ENCODE results near the gene LRMDA. TPM values are rescaled to one million over a fixed set of nuclear protein-coding genes. Genes with fewer than 3 reads are reported as not detected.

The LRMDA gene
- total and polyA plus RNA-seq, 2 donors from 2014 or later = 23.2 to 48.6 TPM

GRCh38 chr10:75433216-75433615, 1.8 kb downstream of the LRMDA start:
- intact Hi-C loops (cut with DNase I) = no loop called here
- FAIRE-seq = no peak

DNA sequence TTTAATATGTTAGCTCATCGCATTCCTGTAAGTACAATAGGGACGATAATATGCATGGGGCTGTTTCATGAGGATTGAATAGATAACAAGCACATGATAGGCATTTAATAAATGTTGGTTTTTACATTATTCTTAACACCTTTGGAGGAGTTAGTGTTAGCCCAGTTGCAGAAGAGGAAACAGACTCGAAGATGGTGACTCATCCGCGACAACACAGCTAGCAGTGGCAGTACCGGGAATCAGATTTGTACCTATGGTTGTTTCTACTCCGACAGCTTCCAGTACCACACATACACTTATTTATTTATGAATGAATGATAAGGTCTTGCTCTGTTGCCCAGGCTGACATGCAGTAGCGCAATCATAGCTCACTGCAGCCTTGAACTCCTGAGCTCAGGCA, 2.9 kb downstream of the LRMDA start:
- Histone ChIP-seq H3K27me3 (ENCODE audit: control insufficient read depth, insufficient read depth, low read length) (no peaks in the 10 kb centered on the region), H3K27ac (ENCODE audit: low read depth in 2 of 2, low read length in 2 of 2) (no peak overlapping the region), H3K9me3 (ENCODE audit: control insufficient read depth in 2 of 3, insufficient read depth in 1 of 3, low read length in 3 of 3) (no peaks in the 10 kb centered on the region), H3K36me3 (ENCODE audit: control insufficient read depth in 2 of 3, insufficient read depth in 3 of 3, low read length in 3 of 3) (no peaks in the 10 kb centered on the region), H3K4me3 (ENCODE audit: low read length in 3 of 3) (no peak overlapping the region), H3K4me1 (ENCODE audit: control insufficient read depth in 2 of 3, insufficient read depth in 2 of 3, low read depth in 1 of 3, low read length in 3 of 3) (peaks cover 0 to 26% (median 5%) of the 10 kb centered on the region in 3 donors), H3K9ac (ENCODE audit: low read length in 3 of 3) (no peak overlapping the region)
- no peak for FAIRE-seq
- DNase-seq = peak in 1 of 5 donors; percentile 9
- intact Hi-C loops (cut with DNase I) = no loop called here
- no peak for TF ChIP-seq CTCF (IDR thresholded peaks at IDR 0.05; ENCODE audit: borderline replicate concordance, extremely low read depth, insufficient read depth)

More at GRCh38 chr10:75433216-75433615, 1.8 kb downstream of the LRMDA start:
- peak in 1 of 5 donors; percentile 28 for DNase-seq
- peaks cover 0 to 29% (median 5%) of the 10 kb centered on the region in 3 donors for H3K4me1 ChIP-seq (ENCODE audit: control insufficient read depth in 2 of 3, insufficient read depth in 2 of 3, low read depth in 1 of 3, low read length in 3 of 3)
- no peak overlapping the region for H3K9ac ChIP-seq (ENCODE audit: low read length in 3 of 3)
- H3K27ac ChIP-seq (ENCODE audit: low read depth in 2 of 2, low read length in 2 of 2) = no peak overlapping the region
- H3K36me3 ChIP-seq (ENCODE audit: control insufficient read depth in 2 of 3, insufficient read depth in 3 of 3, low read length in 3 of 3) = no peaks in the 10 kb centered on the region
- no peaks in the 10 kb centered on the region for H3K27me3 ChIP-seq (ENCODE audit: control insufficient read depth, insufficient read depth, low read length)
- H3K9me3 ChIP-seq (ENCODE audit: control insufficient read depth in 2 of 3, insufficient read depth in 1 of 3, low read length in 3 of 3) = no peaks in the 10 kb centered on the region
- TF ChIP-seq CTCF (IDR thresholded peaks at IDR 0.05; ENCODE audit: borderline replicate concordance, extremely low read depth, insufficient read depth) = no peak
- peak overlapping the region in 2 of 3 donors; percentile 39 to 69 for H3K4me3 ChIP-seq (ENCODE audit: low read length in 3 of 3)

DNA sequence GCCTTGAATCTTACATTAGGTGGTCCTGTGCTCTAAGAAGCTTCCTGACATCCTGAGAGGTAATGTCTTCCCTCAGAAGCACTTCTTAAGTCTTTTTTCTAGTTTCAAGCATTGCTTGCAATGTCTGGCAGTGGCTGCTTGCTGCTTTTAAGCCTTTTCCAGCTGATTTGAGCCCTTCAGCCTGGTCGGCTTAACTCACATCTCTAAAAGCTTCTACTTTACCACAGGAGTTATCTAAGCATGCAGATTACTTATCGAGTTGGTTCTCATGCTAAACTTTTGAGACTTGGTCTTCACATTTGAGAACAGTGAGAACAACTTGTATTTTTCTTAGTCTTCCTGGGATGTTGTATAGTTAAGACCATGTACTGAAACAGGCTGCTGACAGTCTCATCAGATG, 3.9 kb downstream of the LRMDA start:
- Histone ChIP-seq H3K36me3 (ENCODE audit: control insufficient read depth in 2 of 3, insufficient read depth in 3 of 3, low read length in 3 of 3) (no peaks in the 10 kb centered on the region), H3K4me3 (ENCODE audit: low read length in 3 of 3) (no peak overlapping the region), H3K4me1 (ENCODE audit: control insufficient read depth in 2 of 3, insufficient read depth in 2 of 3, low read depth in 1 of 3, low read length in 3 of 3) (peaks cover 0 to 22% (median 0%) of the 10 kb centered on the region in 3 donors), H3K9ac (ENCODE audit: low read length in 3 of 3) (no peak overlapping the region), H3K27me3 (ENCODE audit: control insufficient read depth, insufficient read depth, low read length) (no peaks in the 10 kb centered on the region), H3K9me3 (ENCODE audit: control insufficient read depth in 2 of 3, insufficient read depth in 1 of 3, low read length in 3 of 3) (no peaks in the 10 kb centered on the region), H3K27ac (ENCODE audit: low read depth in 2 of 2, low read length in 2 of 2) (no peak overlapping the region)
- FAIRE-seq = no peak
- TF ChIP-seq CTCF (IDR thresholded peaks at IDR 0.05; ENCODE audit: borderline replicate concordance, extremely low read depth, insufficient read depth) = no peak
- no peak for DNase-seq
- intact Hi-C loops (cut with DNase I) = no loop called here

- intact Hi-C loops (cut with DNase I) = no loop called here
- H3K36me3 ChIP-seq (ENCODE audit: control insufficient read depth in 2 of 3, insufficient read depth in 3 of 3, low read length in 3 of 3) = no peaks in the 10 kb centered on the region
- no peaks in the 10 kb centered on the region for H3K27me3 ChIP-seq (ENCODE audit: control insufficient read depth, insufficient read depth, low read length)
- no peak for TF ChIP-seq CTCF (IDR thresholded peaks at IDR 0.05; ENCODE audit: borderline replicate concordance, extremely low read depth, insufficient read depth)
- no peak overlapping the region for H3K4me3 ChIP-seq (ENCODE audit: low read length in 3 of 3)
- H3K27ac ChIP-seq (ENCODE audit: low read depth in 2 of 2, low read length in 2 of 2) = no peak overlapping the region
- H3K4me1 ChIP-seq (ENCODE audit: control insufficient read depth in 2 of 3, insufficient read depth in 2 of 3, low read depth in 1 of 3, low read length in 3 of 3) = peaks cover 0 to 15% (median 0%) of the 10 kb centered on the region in 3 donors
- H3K9me3 ChIP-seq (ENCODE audit: control insufficient read depth in 2 of 3, insufficient read depth in 1 of 3, low read length in 3 of 3) = no peaks in the 10 kb centered on the region
- DNase-seq (no peak), FAIRE-seq (no peak)
- no peak overlapping the region for H3K9ac ChIP-seq (ENCODE audit: low read length in 3 of 3)
These were observed 5.5 kb downstream of the LRMDA start for GRCh38 chr10:75436896-75437295.
